Ovary (tissue), 9 donors: ENCODE data around the gene MCM7. TPM values are rescaled to one million over a fixed set of nuclear protein-coding genes. Genes with fewer than 3 reads are reported as not detected.

Source experiments
- DNase-seq, 5 donors: peaks; one replicate each; pipeline ENCODE4 v3.0.0-alpha.2; 2019 to 2020
- H3K27ac ChIP-seq, 2 donors: fragments of 200-600 bp; one replicate each; pipeline versions ENCODE4 v1.5.1 to v1.8.0; 2019 to 2022
- H3K27me3 ChIP-seq: fragments of 200-600 bp; one replicate; pipeline ENCODE4 v1.8.0; 2022
- H3K36me3 ChIP-seq: fragments of 200-600 bp; sonication (generic); one replicate; pipeline ENCODE4 v1.5.1; 2019
- H3K4me1 ChIP-seq: one replicate; pipeline ENCODE4 v1.8.1; 2013; ENCODE audit warnings: mild to moderate bottlenecking, moderate library complexity; ENCODE audit not compliant: insufficient read depth
- H3K4me3 ChIP-seq: fragments of 200-600 bp; sonication (generic); one replicate; pipeline ENCODE4 v1.5.1; 2017
- H3K9me3 ChIP-seq, 2 donors: fragments of 200-600 bp in 1 of 2; sonication (generic) in 1 of 2; one replicate each; pipeline versions ENCODE4 v1.5.1 to v1.8.1; 2013 to 2019; ENCODE audit warnings: mild to moderate bottlenecking in 1 of 2, moderate library complexity in 1 of 2
- CTCF ChIP-seq, 3 donors: fragments of 450-650 bp in 2 of 3; fragments of 200-600 bp in 1 of 3; IDR thresholded peaks; one replicate each; pipeline versions ENCODE4 v1.5.1 to v1.8.0; 2016 to 2022; ENCODE audit warnings: antibody characterized with exemption in 3 of 3, mild to moderate bottlenecking in 1 of 3
- EP300 ChIP-seq: sonication (generic); formaldehyde crosslinking; IDR thresholded peaks from one replicate; pipeline ENCODE4 v1.6.1; 2017; ENCODE audit warnings: antibody characterized with exemption
- POLR2A ChIP-seq: fragments of 450-650 bp; IDR thresholded peaks from one replicate; pipeline ENCODE4 v1.6.1; 2017; ENCODE audit warnings: antibody characterized with exemption, mild to moderate bottlenecking, moderate library complexity
- WGBS, 3 donors: extraction: QIAGEN DNeasy Blood & Tissue Kit in 1 of 3; methylation state at CpG; one replicate each; pipeline versions ENCODE4 v1.1.5 to v1.1.7; 2013 to 2017; 5-methylcytosine and 5-hydroxymethylcytosine counted together
- intact Hi-C, 4 donors: fragments of 100-400 bp; cut with DNase I; formaldehyde crosslinking; loops; one replicate each; pipeline versions ENCODE4 v1.11.0 to v1.15.1; 2022 to 2023
- polyA plus RNA-seq, 2 donors: library from polyadenylated mRNA; stranded (reverse); fragments of 200-250 nt in 1 of 2; fragments of 350-450 nt in 1 of 2; fragmentation: Illumina TruSeq in 1 of 2; extraction: RNeasy Lipid Tissue Mini Kit (QIAGEN cat#74804) in 1 of 2; gene quantifications; one replicate each; pipeline ENCODE4 v1.2.3, GENCODE V29; 2013 to 2014
- total RNA-seq, 7 donors: library from RNA; depleted of rRNA in 2 of 7; stranded (reverse); fragments of >200 nt in 2 of 7; fragmentation: NEBNext Ultra II Directional in 3 of 7; extraction: Animal tissue kit (Norgen Biotek cat#: 25700) in 3 of 7; gene quantifications; one replicate each; pipeline versions ENCODE4 v1.1.0 to v1.2.4, GENCODE V29; 2016 to 2023
- donor health status: DM: no; HTN: no; CAD: no; lungs with moderate emphysema.
- donor health status: DM: no; HTN: no; CAD: no.
- donor health status: Bipolar disorder and iron deficiency.
- donor health status: DM: yes; HTN: yes; CAD: no.
- donor health status: DM: no; HTN: no; CAD: no.
- donor health status: DM: yes; HTN: yes; CAD: no.

The MCM7 gene
- total and polyA plus RNA-seq, 9 donors: 24.4 to 79.7 (median 44.1) TPM

- peak overlapping the region; percentile 100 for H3K4me3 ChIP-seq
- no peaks in the 10 kb centered on the region for H3K9me3 ChIP-seq
- no peaks in the 10 kb centered on the region for H3K36me3 ChIP-seq
- H3K27me3 ChIP-seq: no peaks in the 10 kb centered on the region
- intact Hi-C loops: loop anchor here in 2 of 4 donors (5.0 kb wide), 1 partner anchor 84 kb away; no protein-coding TSS in a partner anchor
- no peak for DNase-seq
- H3K27ac ChIP-seq: peak overlapping the region in 1 of 2 donors; percentile 37
- no peak for TF ChIP-seq CTCF (IDR thresholded peaks at IDR 0.05)
- TF ChIP-seq POLR2A: no peak
- TF ChIP-seq EP300: no peak
- H3K4me1 ChIP-seq: peaks cover 6% of the 10 kb centered on the region
- WGBS, 3 donors: 0 to 1% (median 1%) methylated on average over 34 of the region's 34 CpGs
Observed at GRCh38 chr7:100080907-100081534, 20.2 kb downstream of the MCM7 start.

- peaks cover 6% of the 10 kb centered on the region for H3K4me1 ChIP-seq
- TF ChIP-seq CTCF (IDR thresholded peaks at IDR 0.05): no peak
- TF ChIP-seq POLR2A: no peak
- no peak for TF ChIP-seq EP300
- no peak overlapping the region for H3K4me3 ChIP-seq
- intact Hi-C loops: no loop called here
- no peaks in the 10 kb centered on the region for H3K9me3 ChIP-seq
- H3K27me3 ChIP-seq: no peaks in the 10 kb centered on the region
- H3K27ac ChIP-seq: no peak overlapping the region
- DNase-seq: no peak
- H3K36me3 ChIP-seq: peaks cover 6% of the 10 kb centered on the region
- WGBS, 3 donors: 76 to 82% (median 81%) methylated on average over 7 of the region's 7 CpGs
Observed at GRCh38 chr7:100079024-100079560, 22.1 kb downstream of the MCM7 start.

- no peak overlapping the region for H3K27ac ChIP-seq
- H3K36me3 ChIP-seq: peaks cover 9% of the 10 kb centered on the region
- WGBS, 3 donors: 93 to 97% (median 97%) methylated on average over 4 of the region's 4 CpGs
- no peaks in the 10 kb centered on the region for H3K27me3 ChIP-seq
- no peak overlapping the region for H3K4me3 ChIP-seq
- DNase-seq: no peak
- H3K9me3 ChIP-seq: peaks cover 0 to 10% of the 10 kb centered on the region in 2 donors
- intact Hi-C loops: no loop called here
- H3K4me1 ChIP-seq: peaks cover 6% of the 10 kb centered on the region
- TF ChIP-seq EP300 (no peak), POLR2A (no peak), CTCF (IDR thresholded peaks at IDR 0.05) (no peak)
Observed at GRCh38 chr7:100077205-100077604, 24.0 kb downstream of the MCM7 start.

GRCh38 chr7:100075418-100075817 is 25.8 kb downstream of the MCM7 start:
- intact Hi-C loops: no loop called here
- H3K36me3 ChIP-seq: peaks cover 15% of the 10 kb centered on the region

More at GRCh38 chr7:100075418-100075817, 25.8 kb downstream of the MCM7 start:
- H3K9me3 ChIP-seq: peaks cover 6 to 27% of the 10 kb centered on the region in 2 donors
- TF ChIP-seq CTCF (IDR thresholded peaks at IDR 0.05) (no peak), POLR2A (no peak), EP300 (no peak)
- no peaks in the 10 kb centered on the region for H3K27me3 ChIP-seq
- H3K4me1 ChIP-seq: peaks cover 6% of the 10 kb centered on the region
- 94 to 98% (median 98%) methylated on average over 6 of the region's 6 CpGs for WGBS, 3 donors
- H3K27ac ChIP-seq: no peak overlapping the region
- no peak for DNase-seq
- no peak overlapping the region for H3K4me3 ChIP-seq
